C1 segment of cervical spinal cord (tissue), 14 donors: ENCODE data around the gene C16orf96.
A peak's percentile ranks its signal among the peaks of the same experiment; 100 is the strongest.

Experiments
- DNase-seq, 14 donors: peaks; one replicate each; lab custom pipeline; 2025; lab: John Stamatoyannopoulos, UW

The C16orf96 gene

DNA sequence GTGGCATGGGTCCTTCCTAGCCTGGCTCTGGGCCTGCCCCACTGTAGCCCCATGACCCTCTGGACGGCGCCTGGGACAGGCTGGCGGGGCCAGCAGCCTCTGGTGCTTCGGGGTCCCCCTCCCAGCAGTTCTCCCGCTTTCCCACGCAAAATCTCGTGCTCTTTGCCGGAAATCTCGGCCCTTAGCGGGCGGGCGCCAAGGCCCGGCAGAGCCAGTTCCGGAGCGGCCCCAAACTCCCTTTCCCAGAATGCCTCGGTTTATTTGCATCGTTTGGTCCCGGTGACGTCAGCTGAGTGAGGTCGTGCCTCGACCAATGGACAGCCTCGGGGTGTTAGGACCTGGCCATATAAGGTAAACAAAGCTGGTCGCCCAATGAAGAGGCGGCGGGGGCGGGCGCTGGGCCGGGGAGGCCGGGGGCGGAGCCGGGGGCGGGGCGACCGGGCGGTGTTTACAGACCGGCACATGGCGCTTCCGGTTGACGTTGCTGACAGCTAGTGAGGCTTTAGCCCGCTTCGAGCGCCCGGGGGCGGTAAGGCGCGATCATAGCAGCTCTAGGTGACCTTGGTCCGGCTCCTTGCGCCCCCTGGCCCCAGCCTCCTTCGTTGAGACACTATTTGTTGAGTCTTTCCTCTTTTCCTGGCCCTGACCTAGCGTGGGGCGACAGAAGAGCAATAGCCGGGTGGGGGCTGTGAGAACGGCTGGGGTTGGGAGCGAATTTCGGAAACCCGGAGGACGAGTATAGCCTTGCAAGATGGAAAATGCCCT lies 60.1 kb downstream of the C16orf96 start:
- peak; percentile 91 to 100 (median 99) for DNase-seq

DNA sequence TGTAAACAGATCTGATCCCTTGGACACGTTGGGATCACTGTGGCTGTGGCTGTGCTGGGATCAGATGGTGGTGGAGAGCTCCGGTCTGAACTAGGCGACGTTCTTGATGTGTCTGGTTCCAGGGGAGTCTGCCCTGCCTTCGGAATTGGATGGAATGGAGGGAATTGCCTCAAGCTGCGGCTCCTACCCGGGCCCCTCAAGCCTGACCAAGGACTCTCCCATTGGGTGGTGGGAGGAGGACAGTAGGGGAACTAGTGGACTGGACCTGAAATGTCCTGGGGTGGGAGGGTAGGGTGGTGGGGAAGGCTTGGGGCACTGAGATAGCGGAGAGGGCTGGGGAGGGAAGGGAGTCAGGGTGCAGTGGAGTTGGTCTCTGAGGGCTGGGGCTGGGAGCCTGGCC lies 61.7 kb downstream of the C16orf96 start:
- no peak for DNase-seq

GRCh38 chr16:4618645-4619418 lies 62.7 kb downstream of the C16orf96 start:
- DNase-seq: no peak

DNA sequence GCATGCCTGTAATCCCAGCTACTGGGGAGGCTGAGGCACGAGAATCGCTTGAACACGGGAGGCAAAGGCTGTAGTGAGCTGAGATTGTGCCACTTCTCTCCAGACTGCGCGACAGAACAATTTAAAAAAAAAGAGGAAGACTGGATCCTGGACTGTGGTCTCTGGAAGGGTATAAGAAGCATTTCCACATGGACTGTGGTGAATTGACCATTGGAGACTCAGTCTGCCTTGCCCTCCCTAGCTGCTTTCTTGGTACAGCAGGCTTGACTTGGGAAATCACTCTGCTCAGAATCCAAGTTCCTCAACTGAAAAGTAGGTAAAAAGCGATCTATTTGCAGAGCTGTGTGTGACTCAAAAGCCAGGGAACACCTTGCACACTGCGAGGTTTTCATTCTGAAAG lies 67.5 kb downstream of the C16orf96 start:
- DNase-seq: no peak

- DNase-seq: peak; percentile 50 to 98 (median 92)
Measured at GRCh38 chr16:4624015-4624826, 68.1 kb downstream of the C16orf96 start, which contains the start of gene MGRN1. TSS of gene MGRN1 (plus strand) at chr16:4624826. CDS start at chr16:4624961, 135 bp downstream.

DNA sequence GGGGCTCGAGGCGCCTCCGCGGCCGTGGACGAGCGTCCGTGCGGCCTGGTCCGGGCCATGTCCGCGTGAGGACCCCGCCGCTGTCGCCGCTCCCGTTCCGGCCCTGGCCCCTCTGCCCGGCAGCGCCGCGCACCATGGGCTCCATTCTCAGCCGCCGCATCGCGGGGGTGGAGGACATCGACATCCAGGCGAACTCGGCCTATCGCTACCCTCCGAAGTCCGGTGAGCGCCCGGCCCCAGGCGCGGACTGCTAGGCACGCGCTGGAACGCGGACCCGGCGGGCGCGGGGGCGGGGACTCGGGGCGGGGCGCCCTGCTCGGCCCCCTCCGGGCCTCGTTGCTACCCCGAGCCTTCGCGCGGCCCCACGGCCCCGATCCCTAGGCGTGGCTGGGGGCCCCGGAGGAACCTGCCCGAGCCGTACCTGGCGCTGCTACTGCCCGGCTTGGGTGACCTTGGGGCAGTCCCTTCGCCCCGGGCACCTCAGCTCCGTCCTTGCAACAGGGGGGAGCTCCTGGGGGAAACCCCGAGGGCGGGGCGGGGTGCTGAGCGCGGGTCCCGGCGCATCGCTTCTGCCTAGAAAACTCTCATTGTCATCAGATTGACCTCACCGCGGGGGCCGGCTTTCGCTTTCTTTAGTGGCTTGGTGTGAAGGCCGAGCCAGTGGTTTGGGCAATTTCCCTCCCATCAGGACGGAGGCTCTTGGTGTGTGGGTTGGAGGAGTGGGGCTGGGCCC lies 68.9 kb downstream of the C16orf96 start:
- peak in 11 of 14 donors; percentile 26 to 76 (median 55) for DNase-seq

DNA sequence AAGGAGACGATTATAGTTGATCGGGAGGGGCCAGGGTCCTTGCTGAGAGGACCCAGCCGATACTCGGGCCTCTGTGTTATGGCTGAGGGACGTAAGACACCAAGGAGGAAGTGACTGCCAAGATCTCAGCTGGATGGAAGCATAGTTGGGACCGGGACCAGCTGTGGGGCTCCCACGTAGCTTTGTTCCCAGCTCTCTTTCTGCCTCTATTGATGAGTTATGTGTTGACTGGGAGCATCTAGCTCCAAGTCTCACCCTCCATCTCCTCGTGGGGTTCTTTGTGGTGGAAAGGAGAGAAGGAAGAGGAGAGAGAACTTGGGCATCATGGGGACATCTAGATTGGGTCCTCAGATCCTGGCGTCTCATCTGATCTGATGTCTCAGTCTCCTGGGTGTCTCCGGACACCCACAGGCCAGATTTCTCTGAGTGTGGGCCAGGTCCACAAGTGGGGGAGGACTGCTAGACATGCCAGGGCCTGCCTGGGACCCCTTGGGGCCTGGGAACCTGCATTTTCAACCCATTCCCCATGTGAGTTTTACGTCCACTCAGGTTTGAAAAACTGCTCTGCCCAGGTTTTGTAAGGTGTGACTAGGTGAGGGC lies 69.5 kb downstream of the C16orf96 start:
- DNase-seq: peak in 1 of 14 donors; percentile 63

- DNase-seq: no peak
Measured at GRCh38 chr16:4626396-4626795, 70.3 kb downstream of the C16orf96 start.

GRCh38 chr16:4628283-4628682 lies 72.1 kb downstream of the C16orf96 start:
- DNase-seq: no peak

- no peak for DNase-seq
Measured at GRCh38 chr16:4631444-4631843, 75.3 kb downstream of the C16orf96 start.

GRCh38 chr16:4633910-4634635 lies 77.9 kb downstream of the C16orf96 start:
- no peak for DNase-seq

DNA sequence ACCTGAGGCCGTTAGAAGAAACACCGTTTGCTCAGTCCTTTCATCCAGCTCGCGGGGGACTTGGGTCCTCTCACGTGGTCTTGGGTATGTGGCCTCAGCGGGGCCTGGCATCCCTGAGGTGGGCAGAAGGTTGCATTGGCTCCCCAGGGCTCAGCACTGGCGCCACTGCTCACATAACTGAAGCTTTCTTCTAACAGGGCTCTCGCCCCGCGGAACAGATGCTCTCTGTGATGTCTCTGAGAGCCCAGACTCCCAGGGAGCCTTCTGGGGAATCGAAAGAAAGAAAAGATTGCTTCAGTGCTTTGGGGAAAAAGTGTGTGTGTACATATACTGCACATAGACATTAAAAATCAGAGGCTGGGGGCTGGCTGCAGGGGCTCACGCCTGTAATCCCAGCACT lies 78.6 kb downstream of the C16orf96 start:
- peak in 1 of 14 donors; percentile 10 for DNase-seq

DNA sequence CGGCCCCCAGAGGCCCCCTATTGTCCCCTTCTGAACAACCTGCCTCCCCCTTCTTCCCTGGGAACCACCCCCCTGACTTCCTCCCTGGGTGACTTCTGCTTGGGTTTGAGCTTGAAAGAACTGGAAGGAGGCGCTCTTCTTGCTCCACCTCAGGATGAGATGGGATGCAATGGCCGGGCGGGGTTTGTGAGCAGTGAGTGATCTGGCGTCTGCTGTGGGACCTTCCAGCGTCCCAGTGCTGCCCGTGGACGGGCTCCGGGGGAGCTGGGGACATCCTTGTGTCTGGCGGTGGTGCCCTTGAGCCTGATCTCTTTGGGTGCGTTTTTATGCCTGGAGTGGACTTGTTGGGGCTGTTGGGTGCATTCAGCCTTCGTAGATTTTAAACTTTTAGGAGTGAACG lies 80.1 kb downstream of the C16orf96 start:
- DNase-seq: no peak

GRCh38 chr16:4637501-4638166 lies 81.5 kb downstream of the C16orf96 start:
- DNase-seq: peak in 2 of 14 donors; percentile 17 to 25

DNA sequence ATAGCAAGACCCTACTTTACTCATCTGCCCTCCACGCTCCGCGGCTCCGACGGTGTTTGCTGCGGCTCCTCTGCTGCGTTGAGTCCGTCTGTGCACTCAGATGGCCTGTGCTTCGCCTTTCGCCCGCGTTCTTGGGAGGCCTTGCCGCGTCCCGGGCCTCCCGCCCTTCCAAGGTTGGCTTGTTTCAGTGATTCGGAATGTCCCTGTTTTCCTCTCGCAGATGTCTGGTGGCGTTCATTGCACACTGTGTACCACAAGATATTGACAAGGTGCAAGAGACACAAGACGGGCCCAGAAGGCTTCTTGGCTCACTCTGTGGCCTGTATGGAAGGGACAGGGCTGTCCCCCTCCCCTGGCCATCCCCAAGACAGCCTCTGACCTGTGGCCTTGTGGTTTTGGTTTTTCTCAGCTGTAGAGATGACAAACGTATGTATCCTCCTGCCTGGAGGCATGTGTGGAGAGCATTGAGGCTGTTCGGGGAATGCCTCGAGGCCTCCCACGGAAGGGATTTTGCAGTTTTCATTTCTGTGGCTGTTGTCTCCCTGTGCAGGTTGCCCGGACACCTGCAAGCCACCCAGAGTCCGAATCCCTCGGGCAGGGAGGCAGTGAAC lies 83.9 kb downstream of the C16orf96 start:
- DNase-seq: no peak

DNA sequence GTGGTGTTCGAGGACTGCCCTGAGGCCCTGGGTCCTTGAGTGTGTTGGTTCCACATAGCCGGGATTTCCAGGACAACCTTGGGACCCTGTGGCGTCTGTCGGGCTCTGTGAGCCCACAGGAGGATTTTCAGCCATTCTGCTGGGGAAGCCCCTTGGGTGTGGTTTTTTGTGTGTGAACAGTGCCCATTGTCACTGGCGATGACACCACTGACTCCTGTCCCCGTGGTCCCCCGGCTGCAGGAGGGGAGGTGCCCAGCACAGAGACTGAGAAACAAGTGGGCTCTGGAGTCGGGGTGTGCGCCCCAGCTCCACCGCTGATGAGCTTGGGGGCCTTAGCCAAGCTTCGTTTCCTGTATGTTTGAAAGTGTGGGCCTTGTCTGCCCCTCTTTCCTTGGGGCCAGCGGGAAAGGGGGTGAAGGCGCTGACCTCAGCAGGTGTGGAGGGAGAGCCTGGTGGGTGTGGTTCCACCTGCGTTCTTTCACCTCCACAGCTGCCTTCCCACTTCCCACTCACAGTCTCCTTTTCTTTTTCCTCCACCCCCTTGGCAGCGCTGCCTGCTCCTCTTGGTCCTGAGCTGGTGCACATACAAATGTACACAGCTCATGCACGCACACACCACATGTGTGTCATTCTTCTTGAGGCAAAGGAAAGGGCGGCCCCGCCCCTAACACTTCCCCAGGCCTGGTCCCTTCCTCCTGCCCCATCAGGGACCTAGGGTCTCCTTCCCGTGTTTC lies 84.6 kb downstream of the C16orf96 start:
- DNase-seq: peak in 1 of 14 donors; percentile 26

DNA sequence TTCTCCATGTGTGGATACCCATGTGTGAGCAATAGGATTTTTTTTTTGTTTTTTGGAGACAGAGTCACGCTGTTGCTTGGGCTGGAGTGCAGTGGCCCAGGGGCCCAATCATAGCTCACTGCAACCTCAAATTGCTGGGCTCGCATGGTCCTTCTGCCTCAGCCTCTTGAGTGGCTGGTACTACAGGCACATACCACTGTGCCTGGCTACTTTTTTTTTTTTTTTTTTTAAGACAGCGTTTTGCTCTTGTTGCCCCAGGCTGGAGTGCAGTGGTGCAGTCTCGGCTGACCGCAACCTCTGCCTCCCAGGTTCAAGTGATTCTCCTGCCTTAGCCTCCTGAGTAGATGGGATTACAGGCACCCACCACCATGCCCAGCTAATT lies 85.2 kb downstream of the C16orf96 start:
- no peak for DNase-seq

DNA sequence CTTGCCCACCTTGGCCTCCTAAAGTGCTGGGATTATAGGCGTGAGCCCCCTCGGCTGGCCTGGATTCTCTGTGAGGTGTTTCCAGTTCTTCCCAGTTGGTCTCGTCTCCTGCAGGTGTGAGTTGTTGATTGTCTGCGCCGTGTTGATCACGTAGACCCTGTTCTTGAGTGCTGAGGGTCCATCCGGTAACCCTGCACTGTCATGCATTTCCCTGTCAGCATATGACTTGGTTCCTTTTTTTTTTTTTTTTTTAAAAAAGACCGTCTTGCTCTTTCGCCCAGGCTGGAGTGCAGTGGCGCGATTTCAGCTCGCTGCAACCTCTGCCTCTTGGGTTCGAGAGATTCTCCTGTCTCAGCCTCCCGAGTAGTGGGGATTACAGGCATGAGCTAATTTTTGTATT lies 85.8 kb downstream of the C16orf96 start:
- no peak for DNase-seq
